NT2/D1 (cell line): ENCODE measurements around the gene PTMS.

ENCODE experiments used
- SUZ12 ChIP-seq: IDR thresholded peaks from 2 replicates; pipeline ENCODE4 v1.6.1; 2011; ENCODE audit not compliant: insufficient read length, insufficient read depth; ENCODE audit errors: extremely low read depth
- YY1 ChIP-seq: IDR thresholded peaks from 2 replicates; pipeline ENCODE4 v1.6.1; 2011; ENCODE audit not compliant: insufficient read length, insufficient read depth
- ZNF274 ChIP-seq: IDR thresholded peaks from 2 replicates; pipeline ENCODE4 v1.6.1; 2011; ENCODE audit warnings: mild to moderate bottlenecking, low read depth, low read length

DNA sequence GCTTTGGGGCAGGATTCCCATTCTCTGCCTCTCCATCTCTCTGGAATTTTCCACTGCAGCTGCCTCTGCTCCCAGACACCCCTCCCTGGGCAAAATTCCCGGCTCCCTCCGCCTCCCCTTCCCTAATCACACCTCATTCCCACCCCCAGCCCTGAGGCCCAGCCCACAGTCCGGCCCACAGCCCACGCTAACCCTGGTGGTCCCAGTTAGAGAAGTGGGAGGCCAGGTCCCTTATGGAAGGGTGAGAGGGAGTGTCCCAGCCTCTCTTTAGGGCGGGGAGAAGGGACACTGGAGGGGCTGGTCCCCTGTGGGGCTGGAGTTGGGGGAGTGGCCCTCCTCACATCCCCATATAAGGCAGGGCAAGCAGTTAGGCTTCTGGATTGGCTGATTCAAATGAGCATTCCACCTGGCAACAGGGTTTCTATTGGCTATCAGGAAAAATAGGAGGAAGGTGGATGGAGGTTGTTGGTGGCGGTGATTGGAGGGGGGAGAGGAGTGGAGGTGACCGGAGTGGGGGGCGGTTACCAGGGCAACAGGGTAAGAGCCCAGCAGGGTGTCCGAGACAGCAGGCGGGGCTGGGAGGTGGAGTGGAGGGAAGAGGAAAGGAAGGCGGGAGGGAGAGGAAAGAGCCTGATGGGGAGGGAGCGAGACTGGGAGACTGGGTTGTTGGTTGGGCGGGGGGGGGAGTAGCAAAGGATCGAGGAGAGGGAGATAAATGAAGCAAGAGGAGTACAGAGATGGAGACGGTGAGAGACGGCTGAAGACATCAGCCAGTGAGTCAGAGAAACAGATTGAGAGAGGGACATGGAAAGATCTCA lies 1.9 kb upstream of the PTMS start:
- no peak for TF ChIP-seq ZNF274
- no peak for TF ChIP-seq SUZ12
- no peak for TF ChIP-seq YY1
